GM06990 (cell line): ENCODE measurements around the gene DEPDC1B.
"Not testable (repeated sequence)": the region's sequence is repeated elsewhere in the genome, so short reads cannot be mapped to it uniquely, and the experiment has no call there.

ENCODE experiments used
- DNase-seq: peaks from one replicate; pipeline ENCODE4 v3.0.0-alpha.2; 2011; ENCODE audit not compliant: insufficient read length; ENCODE audit errors: extremely low read depth
- H3K27me3 ChIP-seq: replicated peaks from 2 replicates; pipeline ENCODE4 v1.6.0; 2011; ENCODE audit warnings: low read length; ENCODE audit not compliant: control insufficient read depth, insufficient read depth
- H3K36me3 ChIP-seq: 2 replicates; pipeline ENCODE4 v1.5.1; 2011; ENCODE audit warnings: low read length; ENCODE audit not compliant: control insufficient read depth, insufficient read depth
- H3K4me3 ChIP-seq: replicated peaks from 2 replicates; pipeline ENCODE4 v1.5.1; 2011; ENCODE audit warnings: low read depth, mild to moderate bottlenecking, control low read depth, low read length
- CTCF ChIP-seq: IDR thresholded peaks from 2 replicates; pipeline ENCODE4 v1.5.1; 2011; ENCODE audit warnings: low read length, control low read depth, mild to moderate bottlenecking, inconsistent platforms; ENCODE audit not compliant: insufficient read depth, poor library complexity, severe bottlenecking

The DEPDC1B gene

DNA sequence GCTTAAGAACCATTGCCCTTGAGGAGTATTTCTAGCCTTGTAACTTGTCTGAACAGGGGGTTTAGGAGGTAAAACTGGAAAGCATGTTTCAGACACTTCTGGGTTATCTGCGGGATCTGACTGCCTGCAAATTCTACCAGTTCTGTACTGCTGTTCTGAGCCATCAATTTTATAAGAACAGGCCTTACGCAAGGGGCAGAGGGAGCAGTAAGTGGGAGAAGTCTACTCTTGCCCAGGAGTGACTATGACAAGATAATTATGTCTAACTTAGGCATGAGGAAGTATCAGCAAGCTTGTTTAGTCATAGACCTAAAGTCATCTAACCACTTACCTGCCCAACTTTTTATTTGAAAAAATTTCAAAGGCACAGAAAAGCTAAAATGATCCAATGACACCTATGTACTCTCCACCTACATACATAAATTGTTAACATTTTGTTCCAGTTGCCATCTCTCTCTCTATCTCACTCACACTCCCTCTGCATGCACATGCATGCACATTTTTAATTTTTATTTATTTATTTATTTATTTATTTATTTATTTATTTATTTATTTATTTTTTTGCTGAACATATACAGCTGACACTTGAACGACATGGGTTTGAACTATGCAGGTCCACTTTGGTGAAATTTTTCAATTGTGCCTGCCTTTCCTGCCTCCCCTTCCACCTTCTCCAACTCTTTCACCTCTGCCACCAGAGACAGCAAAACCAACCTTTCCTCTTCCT is 18.4 kb upstream of the DEPDC1B start:
- no peak for DNase-seq
- Histone ChIP-seq H3K27me3 (no peaks in the 10 kb centered on the region), H3K36me3 (no peaks in the 10 kb centered on the region), H3K4me3 (no peak overlapping the region)
- TF ChIP-seq CTCF = no peak

DNA sequence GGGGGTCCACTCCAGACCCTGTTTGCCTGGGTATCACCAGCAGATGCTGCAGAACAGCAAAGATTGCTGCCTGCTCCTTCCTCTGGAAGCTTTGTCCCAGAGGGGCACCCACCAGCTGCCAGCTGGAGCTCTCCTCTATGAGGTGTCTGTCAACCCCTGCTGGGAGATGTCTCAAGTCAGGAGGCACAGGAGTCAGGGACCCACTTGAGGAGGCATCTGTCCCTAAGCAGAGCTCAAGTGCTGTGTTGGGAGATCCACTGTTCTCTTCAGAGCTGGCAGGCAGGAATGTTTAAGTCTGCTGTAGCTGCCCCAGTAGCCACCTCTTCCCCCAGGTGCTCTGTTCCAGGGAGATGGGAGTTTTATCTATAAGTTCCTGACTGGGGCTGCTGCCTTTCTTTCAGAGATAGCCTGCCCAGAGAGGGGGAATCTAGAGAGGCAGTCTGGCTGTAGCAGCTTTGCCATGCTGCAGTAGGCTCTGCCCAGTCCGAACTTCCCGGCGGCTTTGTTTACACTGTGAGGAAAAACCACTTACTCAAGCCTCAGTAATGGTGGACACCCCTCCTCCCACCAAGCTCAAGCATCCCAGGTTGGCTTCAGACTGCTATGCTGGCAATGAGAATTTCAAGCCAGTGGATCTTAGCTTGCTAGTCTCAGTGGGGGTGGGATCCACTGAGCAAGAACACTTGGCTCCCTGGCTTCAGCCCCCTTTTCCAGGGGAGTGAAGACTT is 15.4 kb upstream of the DEPDC1B start:
- not testable (repeated sequence) for DNase-seq, H3K4me3 ChIP-seq, H3K27me3 ChIP-seq, H3K36me3 ChIP-seq

- TF ChIP-seq CTCF = no peak
- Histone ChIP-seq H3K27me3 (no peaks in the 10 kb centered on the region), H3K36me3 (no peaks in the 10 kb centered on the region), H3K4me3 (no peak overlapping the region)
- DNase-seq = no peak
Observed at GRCh38 chr5:60712950-60713349, 13.0 kb upstream of the DEPDC1B start.

- DNase-seq, H3K36me3 ChIP-seq, H3K27me3 ChIP-seq: not testable (repeated sequence)
Observed at GRCh38 chr5:60711892-60712291, 11.9 kb upstream of the DEPDC1B start.

DNA sequence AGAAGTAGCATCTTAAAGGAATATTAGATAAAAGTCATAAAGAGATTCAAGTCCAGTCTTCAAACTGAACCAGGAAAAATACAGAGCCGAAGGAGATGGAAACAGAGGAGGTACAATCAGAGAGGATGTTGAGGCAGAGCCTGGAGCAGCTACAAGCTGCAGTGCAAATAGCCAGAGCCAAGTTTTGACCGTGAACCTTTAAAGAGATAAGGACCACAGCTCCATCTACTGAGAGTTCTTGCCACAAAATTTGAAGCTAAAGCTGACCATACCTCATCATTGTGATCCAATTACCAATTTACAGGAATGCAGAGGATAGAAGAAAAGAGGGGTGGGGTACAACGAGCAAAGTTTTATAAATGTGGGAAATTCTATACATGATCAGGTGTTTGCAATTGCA is 10.4 kb upstream of the DEPDC1B start:
- TF ChIP-seq CTCF = no peak

More at GRCh38 chr5:60711892-60712291, 11.9 kb upstream of the DEPDC1B start:
- H3K4me3 ChIP-seq = not testable (repeated sequence)

GRCh38 chr5:60705144-60705543 is 5.2 kb upstream of the DEPDC1B start:
- Histone ChIP-seq H3K36me3 (no peaks in the 10 kb centered on the region), H3K4me3 (no peak overlapping the region), H3K27me3 (no peaks in the 10 kb centered on the region)
- DNase-seq = no peak
- no peak for TF ChIP-seq CTCF

More for the DNA sequence above, 10.4 kb upstream of the DEPDC1B start:
- no peak for DNase-seq
- H3K4me3 ChIP-seq = no peak overlapping the region
- H3K36me3 ChIP-seq = no peaks in the 10 kb centered on the region
- no peaks in the 10 kb centered on the region for H3K27me3 ChIP-seq
